SU-DHL-6 (cell line): Measurements from ENCODE around the gene MRTFB.

Source experiments
- H2AFZ ChIP-seq: fragments of 200-600 bp; sonication (generic); 2 replicates; pipeline ENCODE4 v1.6.1; 2014; ENCODE audit warnings: low read depth, mild to moderate bottlenecking, moderate library complexity, mixed read lengths, antibody characterized with exemption, low read length; ENCODE audit not compliant: severe bottlenecking
- H3F3A ChIP-seq: fragments of 200-600 bp; shearing (Covaris generic); 2 replicates; pipeline ENCODE4 v1.6.0; 2016; ENCODE audit warnings: antibody characterized with exemption, mild to moderate bottlenecking; ENCODE audit not compliant: insufficient read depth
- H3K27ac ChIP-seq: fragments of 200-600 bp; sonication (generic); 2 replicates; pipeline ENCODE4 v1.5.1; 2016; ENCODE audit warnings: low read depth, mild to moderate bottlenecking, low read length, moderate library complexity, mixed read lengths
- H3K27me3 ChIP-seq: fragments of 200-600 bp; sonication (generic), shearing (Covaris generic); 2 replicates; pipeline ENCODE4 v1.6.0; 2014; ENCODE audit warnings: mild to moderate bottlenecking, low read length
- H3K36me3 ChIP-seq: fragments of 200-600 bp; sonication (generic); 2 replicates; pipeline ENCODE4 v1.6.1; 2014; ENCODE audit warnings: mild to moderate bottlenecking, low read length, mixed read lengths
- H3K4me2 ChIP-seq: fragments of 300-600, 200-600 bp; shearing (Covaris generic), sonication (generic); 2 replicates; pipeline ENCODE4 v1.6.0; 2014; ENCODE audit warnings: low read length, low read depth, mild to moderate bottlenecking; ENCODE audit not compliant: poor library complexity, severe bottlenecking
- H3K4me3 ChIP-seq: fragments of 200-600 bp; sonication (generic); 2 replicates; pipeline ENCODE4 v1.5.1; 2014; ENCODE audit warnings: antibody characterized with exemption, low read length, mild to moderate bottlenecking, mixed read lengths; ENCODE audit not compliant: insufficient read depth, poor library complexity, severe bottlenecking
- H3K79me2 ChIP-seq: fragments of 200-600 bp; sonication (generic); 2 replicates; pipeline ENCODE4 v1.6.1; 2014; ENCODE audit warnings: mild to moderate bottlenecking, low read length, moderate library complexity; ENCODE audit not compliant: insufficient read depth
- H3K9ac ChIP-seq: fragments of 200-600 bp; sonication (generic); 2 replicates; pipeline ENCODE4 v1.7.0; 2014; ENCODE audit warnings: mild to moderate bottlenecking, low read length
- H3K9me2 ChIP-seq: fragments of 200-600 bp; sonication (generic); replicated peaks from 2 replicates; pipeline ENCODE4 v1.6.1; 2014; ENCODE audit warnings: low read length; ENCODE audit not compliant: insufficient read depth
- H3K9me3 ChIP-seq: fragments of 200-600 bp; sonication (generic); 2 replicates; pipeline ENCODE4 v1.6.1; 2014; ENCODE audit warnings: low read length, mixed read lengths; ENCODE audit not compliant: insufficient read depth
- H4K20me1 ChIP-seq: fragments of 200-600 bp; sonication (generic); 2 replicates; pipeline ENCODE4 v1.6.1; 2014; ENCODE audit warnings: low read depth, mild to moderate bottlenecking, antibody characterized with exemption, low read length, moderate library complexity, mixed read lengths
- EZH2phosphoT487 ChIP-seq: fragments of 200-600 bp; sonication (generic), shearing (Covaris generic); conservative IDR thresholded peaks from 2 replicates; pipeline ENCODE4 v1.6.1; 2018; ENCODE audit warnings: mild to moderate bottlenecking, antibody characterized with exemption, low read length, moderate library complexity, mixed read lengths
- TF ChIP-seq, protein P1 (sequence below): fragments of 200-600 bp; sonication (generic); IDR thresholded peaks from one replicate; pipeline ENCODE4 v1.5.1; 2017; ENCODE audit warnings: antibody characterized with exemption, mild to moderate bottlenecking, low read length, moderate library complexity; ENCODE audit not compliant: insufficient read depth, poor library complexity, severe bottlenecking

Gene MRTFB

DNA sequence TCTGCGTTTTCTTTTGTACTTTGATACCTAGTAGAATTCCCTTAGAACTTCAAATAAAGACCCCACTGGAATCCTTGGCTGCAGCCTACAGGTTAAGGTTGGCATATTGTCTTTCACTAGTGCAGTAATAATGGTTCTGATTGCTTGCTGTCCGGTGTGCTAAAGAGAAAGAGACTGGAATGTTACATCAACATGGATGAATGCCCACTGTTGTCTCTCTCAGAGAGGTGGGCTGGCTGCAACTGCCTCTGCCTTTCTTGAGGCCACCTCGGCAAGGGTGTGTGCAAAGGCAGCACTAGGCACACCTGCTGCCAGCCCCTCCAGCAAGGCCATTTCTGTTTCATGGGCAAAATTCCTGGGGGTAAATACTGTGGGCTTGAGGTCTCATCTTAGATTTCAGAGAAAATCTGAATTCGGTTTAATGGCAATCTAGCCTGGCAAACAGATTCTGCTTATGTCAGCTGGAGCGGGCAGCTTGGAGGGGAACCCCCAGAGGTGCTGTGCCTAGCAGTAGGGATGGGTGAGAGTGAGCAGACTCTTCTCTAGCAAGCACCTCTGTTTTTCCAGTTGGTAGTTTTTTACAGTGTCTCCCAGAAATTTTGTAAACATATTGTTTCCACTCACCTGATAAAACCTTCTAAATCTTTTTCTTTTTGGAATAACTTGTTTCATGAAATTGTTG lies 54.0 kb downstream of the MRTFB start:
- no peak for TF ChIP-seq EZH2phosphoT487
- TF ChIP-seq, protein P1, sequence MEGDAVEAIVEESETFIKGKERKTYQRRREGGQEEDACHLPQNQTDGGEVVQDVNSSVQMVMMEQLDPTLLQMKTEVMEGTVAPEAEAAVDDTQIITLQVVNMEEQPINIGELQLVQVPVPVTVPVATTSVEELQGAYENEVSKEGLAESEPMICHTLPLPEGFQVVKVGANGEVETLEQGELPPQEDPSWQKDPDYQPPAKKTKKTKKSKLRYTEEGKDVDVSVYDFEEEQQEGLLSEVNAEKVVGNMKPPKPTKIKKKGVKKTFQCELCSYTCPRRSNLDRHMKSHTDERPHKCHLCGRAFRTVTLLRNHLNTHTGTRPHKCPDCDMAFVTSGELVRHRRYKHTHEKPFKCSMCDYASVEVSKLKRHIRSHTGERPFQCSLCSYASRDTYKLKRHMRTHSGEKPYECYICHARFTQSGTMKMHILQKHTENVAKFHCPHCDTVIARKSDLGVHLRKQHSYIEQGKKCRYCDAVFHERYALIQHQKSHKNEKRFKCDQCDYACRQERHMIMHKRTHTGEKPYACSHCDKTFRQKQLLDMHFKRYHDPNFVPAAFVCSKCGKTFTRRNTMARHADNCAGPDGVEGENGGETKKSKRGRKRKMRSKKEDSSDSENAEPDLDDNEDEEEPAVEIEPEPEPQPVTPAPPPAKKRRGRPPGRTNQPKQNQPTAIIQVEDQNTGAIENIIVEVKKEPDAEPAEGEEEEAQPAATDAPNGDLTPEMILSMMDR, result no peak
- H3F3A ChIP-seq, result peaks cover 5% of the 10 kb centered on the region; the same call in 1 of the 2 replicates
- H4K20me1 ChIP-seq, result peaks cover 7% of the 10 kb centered on the region; the same call in 1 of the 2 replicates
- no peak overlapping the region for H3K4me2 ChIP-seq
- H3K9me3 ChIP-seq, result no peaks in the 10 kb centered on the region
- no peaks in the 10 kb centered on the region for H3K36me3 ChIP-seq
- H3K79me2 ChIP-seq, result peaks cover 7% of the 10 kb centered on the region; the same call in 1 of the 2 replicates
- H3K9me2 ChIP-seq, result no peaks in the 10 kb centered on the region
- H3K4me3 ChIP-seq, result no peak overlapping the region
- no peaks in the 10 kb centered on the region for H3K27me3 ChIP-seq
- no peak overlapping the region for H3K9ac ChIP-seq
- no peak overlapping the region for H2AFZ ChIP-seq
- no peak overlapping the region for H3K27ac ChIP-seq

DNA sequence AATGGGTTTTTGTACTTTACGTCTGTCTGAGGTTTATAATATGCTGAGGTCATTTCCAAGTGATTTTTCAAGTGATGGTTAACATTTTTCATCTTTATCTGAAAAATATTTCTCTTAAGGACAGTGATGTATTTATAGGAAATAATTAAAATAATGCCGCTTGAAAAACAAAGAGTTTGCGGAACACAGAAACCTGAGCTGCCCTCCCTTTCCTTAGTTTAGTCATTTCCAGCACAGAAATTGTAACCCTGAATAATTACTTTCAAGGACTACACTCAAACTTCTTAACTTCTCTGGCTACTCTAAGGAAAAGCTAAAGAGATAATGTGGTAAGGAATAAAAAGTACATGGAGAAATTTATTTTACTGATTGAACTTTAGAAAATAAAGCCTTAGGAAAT lies 54.6 kb downstream of the MRTFB start:
- Histone ChIP-seq H3F3A (peaks cover 5% of the 10 kb centered on the region; the same call in 1 of the 2 replicates), H3K27ac (no peak overlapping the region), H3K79me2 (peaks cover 7% of the 10 kb centered on the region; the same call in 1 of the 2 replicates), H4K20me1 (peaks cover 4% of the 10 kb centered on the region; the same call in 1 of the 2 replicates), H3K9ac (no peak overlapping the region), H3K4me2 (no peak overlapping the region), H2AFZ (no peak overlapping the region), H3K9me2 (no peaks in the 10 kb centered on the region), H3K27me3 (no peaks in the 10 kb centered on the region), H3K9me3 (no peaks in the 10 kb centered on the region), H3K4me3 (no peak overlapping the region), H3K36me3 (no peaks in the 10 kb centered on the region)
- TF ChIP-seq EZH2phosphoT487, result no peak
- TF ChIP-seq, protein P1, result no peak

DNA sequence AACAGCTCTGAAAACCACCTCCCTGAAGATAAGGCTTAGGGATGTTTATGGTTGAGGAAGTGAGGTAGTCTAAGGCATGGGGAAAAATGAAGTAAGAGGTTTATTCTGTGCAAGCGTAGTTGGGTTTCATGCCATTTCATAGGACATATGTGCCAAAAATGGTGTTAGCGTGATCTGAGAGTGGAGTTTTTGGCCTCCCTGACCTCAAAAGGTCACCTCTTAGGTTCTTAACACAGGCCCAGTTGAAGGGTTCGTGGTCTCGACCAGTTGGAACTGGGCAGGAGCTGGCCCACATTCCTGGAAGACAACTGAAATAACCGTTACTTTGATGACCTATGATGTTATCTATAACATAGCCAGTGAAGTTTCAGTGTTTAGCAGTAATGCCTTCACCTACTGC lies 57.0 kb downstream of the MRTFB start:
- H3K27ac ChIP-seq, result no peak overlapping the region
- no peaks in the 10 kb centered on the region for H3K9me2 ChIP-seq
- H2AFZ ChIP-seq, result no peak overlapping the region
- H3K79me2 ChIP-seq, result peaks cover 7% of the 10 kb centered on the region; the same call in 1 of the 2 replicates
- no peaks in the 10 kb centered on the region for H3K27me3 ChIP-seq
- H3K36me3 ChIP-seq, result no peaks in the 10 kb centered on the region; the same call in 1 of the 2 replicates
- H3F3A ChIP-seq, result no peaks in the 10 kb centered on the region
- no peak overlapping the region for H3K4me2 ChIP-seq
- no peak overlapping the region for H3K9ac ChIP-seq
- TF ChIP-seq, protein P1, result no peak
- no peak for TF ChIP-seq EZH2phosphoT487
- no peaks in the 10 kb centered on the region for H3K9me3 ChIP-seq
- no peak overlapping the region for H3K4me3 ChIP-seq
- no peaks in the 10 kb centered on the region for H4K20me1 ChIP-seq
